GM12878 (cell line): ENCODE data around the gene KDM2A. TPM values are rescaled to one million over a fixed set of nuclear protein-coding genes. Genes with fewer than 3 reads are reported as not detected.

Source experiments
- BHLHE40 ChIP-seq, 2 experiments: fragments of 450-650 bp in 1 of 2; IDR thresholded peaks; 2 replicates each; pipeline ENCODE4 v1.6.1; 2011 to 2017; ENCODE audit warnings: low read depth in 2 of 2, borderline replicate concordance in 1 of 2, improper control_type of control experiment in 1 of 2, low read length in 1 of 2, mild to moderate bottlenecking in 1 of 2
- CBX5 ChIP-seq: sonication (generic); IDR thresholded peaks from 2 replicates; pipeline ENCODE4 v1.6.1; 2016; ENCODE audit warnings: low read depth, moderate library complexity, mild to moderate bottlenecking, inconsistent platforms
- E4F1 ChIP-seq: fragments of 450-650 bp; IDR thresholded peaks from 2 replicates; pipeline ENCODE4 v1.6.1; 2018; ENCODE audit warnings: borderline replicate concordance, mild to moderate bottlenecking; ENCODE audit not compliant: partially characterized antibody
- FOXM1 ChIP-seq: IDR thresholded peaks from 2 replicates; pipeline ENCODE4 v1.6.1; 2012; ENCODE audit warnings: low read depth, mild to moderate bottlenecking, inconsistent platforms, low read length, moderate library complexity
- HDAC6 ChIP-seq: fragments of 200-600 bp; sonication (generic); IDR thresholded peaks from one replicate; pipeline ENCODE4 v1.8.0; 2017; ENCODE audit warnings: antibody characterized with exemption; ENCODE audit not compliant: unreplicated experiment
- IKZF1 ChIP-seq: fragments of 450-650 bp; conservative IDR thresholded peaks from 2 replicates; pipeline ENCODE4 v1.6.1; 2017; ENCODE audit warnings: antibody characterized with exemption, mild to moderate bottlenecking
- MTA2 ChIP-seq: fragments of 450-650 bp; IDR thresholded peaks from 2 replicates; pipeline ENCODE4 v1.6.1; 2016; ENCODE audit warnings: low read depth, mild to moderate bottlenecking, moderate library complexity
- MYC ChIP-seq: IDR thresholded peaks from 2 replicates; pipeline ENCODE4 v1.6.1; 2011; ENCODE audit warnings: mild to moderate bottlenecking, low read length, moderate library complexity, inconsistent platforms; ENCODE audit not compliant: insufficient read depth, insufficient replicate concordance, insufficient read length, severe bottlenecking
- PML ChIP-seq: IDR thresholded peaks from 2 replicates; pipeline ENCODE4 v1.6.1; 2012; ENCODE audit warnings: low read length, inconsistent platforms
- RCOR1 ChIP-seq: conservative IDR thresholded peaks from 2 replicates; pipeline ENCODE4 v1.6.1; 2012; ENCODE audit warnings: low read depth, low read length, improper control_type of control experiment
- SRF ChIP-seq, 2 experiments: IDR thresholded peaks; 2 replicates each; pipeline ENCODE4 v1.6.1; 2011; ENCODE audit warnings: low read depth in 2 of 2, low read length in 2 of 2, mild to moderate bottlenecking in 1 of 2, moderate library complexity in 1 of 2
- STAT3 ChIP-seq: IDR thresholded peaks from 2 replicates; pipeline ENCODE4 v1.6.1; 2011; ENCODE audit warnings: low read depth, low read length, improper control_type of control experiment
- TCF12 ChIP-seq: IDR thresholded peaks from 2 replicates; pipeline ENCODE4 v1.6.1; 2011; ENCODE audit warnings: low read depth, mild to moderate bottlenecking, low read length
- USF2 ChIP-seq: IDR thresholded peaks from 2 replicates; pipeline ENCODE4 v1.6.1; 2011; ENCODE audit warnings: low read depth, low read length, improper control_type of control experiment, borderline replicate concordance
- ZBTB11 ChIP-seq: fragments of 450-650 bp; formaldehyde crosslinking; IDR thresholded peaks from 2 replicates; pipeline ENCODE4 v1.5.0; 2022; ENCODE audit warnings: mild to moderate bottlenecking, missing genetic modification characterization
- polyA plus RNA-seq, 11 experiments: library from polyadenylated mRNA; depleted of rRNA in 4 of 11; unstranded in 6 of 11; stranded (reverse) in 5 of 11; fragments of >200 nt; fragmentation: Nextera tagmentation in 4 of 11; fragmentation: Illumina TruSeq in 1 of 11; extraction: Ambion mirVana in 4 of 11; extraction: Trizol in 1 of 11; gene quantifications; 1 replicate in 1 of 11; 2 replicates in 10 of 11; pipeline versions ENCODE4 v1.2.1 to v1.2.3, GENCODE V29; 2011 to 2016; ENCODE audit warnings: inconsistent platforms in 2 of 11, missing spikeins in 2 of 11, low read depth in 1 of 11
- total RNA-seq, 4 experiments: library from RNA; depleted of rRNA in 3 of 4; stranded (reverse); fragments of >200 nt in 3 of 4; fragmentation: Illumina TruSeq in 1 of 4; extraction: Trizol in 1 of 4; gene quantifications; 2 replicates each; pipeline versions ENCODE4 v1.2.1 to v1.2.3, GENCODE V29; 2013 to 2021
- TF ChIP-seq, protein P1 (sequence below): fragments of 450-650 bp; formaldehyde crosslinking; IDR thresholded peaks from 2 replicates; pipeline ENCODE4 v1.4.0; 2020; ENCODE audit warnings: mild to moderate bottlenecking, moderate library complexity

The KDM2A gene
- total and polyA plus RNA-seq, 10 of the 15 experiments (the other 5 are each of a cell fraction or from before 2014, with no cell fraction given), result 10.5 to 69.3 (median 41.6) TPM

- TF ChIP-seq USF2 (no peak), TCF12 (peak; percentile 48; the same call in 1 of the 2 replicates), IKZF1 (peak; percentile 61; the same call in 1 of the 2 replicates), PML (peak; percentile 92), RCOR1 (no peak), STAT3 (no peak), BHLHE40 (IDR thresholded peaks at IDR 0.05; ENCODE audit: borderline replicate concordance in 1 of 2, low read depth in 2 of 2, low read length in 1 of 2) (peak; percentile 15 to 44; a peak in 1 of 4 replicates), FOXM1 (no peak), SRF (IDR thresholded peaks at IDR 0.05; ENCODE audit: low read depth in 2 of 2, low read length in 2 of 2) (peak; percentile 22 to 78; a peak in 2 of 4 replicates), E4F1 (peak; percentile 16), HDAC6 (no peak), MTA2 (no peak), MYC (peak; percentile 39), CBX5 (no peak), ZBTB11 (CRISPR knock-in tag) (no peak)
- TF ChIP-seq, protein P1, sequence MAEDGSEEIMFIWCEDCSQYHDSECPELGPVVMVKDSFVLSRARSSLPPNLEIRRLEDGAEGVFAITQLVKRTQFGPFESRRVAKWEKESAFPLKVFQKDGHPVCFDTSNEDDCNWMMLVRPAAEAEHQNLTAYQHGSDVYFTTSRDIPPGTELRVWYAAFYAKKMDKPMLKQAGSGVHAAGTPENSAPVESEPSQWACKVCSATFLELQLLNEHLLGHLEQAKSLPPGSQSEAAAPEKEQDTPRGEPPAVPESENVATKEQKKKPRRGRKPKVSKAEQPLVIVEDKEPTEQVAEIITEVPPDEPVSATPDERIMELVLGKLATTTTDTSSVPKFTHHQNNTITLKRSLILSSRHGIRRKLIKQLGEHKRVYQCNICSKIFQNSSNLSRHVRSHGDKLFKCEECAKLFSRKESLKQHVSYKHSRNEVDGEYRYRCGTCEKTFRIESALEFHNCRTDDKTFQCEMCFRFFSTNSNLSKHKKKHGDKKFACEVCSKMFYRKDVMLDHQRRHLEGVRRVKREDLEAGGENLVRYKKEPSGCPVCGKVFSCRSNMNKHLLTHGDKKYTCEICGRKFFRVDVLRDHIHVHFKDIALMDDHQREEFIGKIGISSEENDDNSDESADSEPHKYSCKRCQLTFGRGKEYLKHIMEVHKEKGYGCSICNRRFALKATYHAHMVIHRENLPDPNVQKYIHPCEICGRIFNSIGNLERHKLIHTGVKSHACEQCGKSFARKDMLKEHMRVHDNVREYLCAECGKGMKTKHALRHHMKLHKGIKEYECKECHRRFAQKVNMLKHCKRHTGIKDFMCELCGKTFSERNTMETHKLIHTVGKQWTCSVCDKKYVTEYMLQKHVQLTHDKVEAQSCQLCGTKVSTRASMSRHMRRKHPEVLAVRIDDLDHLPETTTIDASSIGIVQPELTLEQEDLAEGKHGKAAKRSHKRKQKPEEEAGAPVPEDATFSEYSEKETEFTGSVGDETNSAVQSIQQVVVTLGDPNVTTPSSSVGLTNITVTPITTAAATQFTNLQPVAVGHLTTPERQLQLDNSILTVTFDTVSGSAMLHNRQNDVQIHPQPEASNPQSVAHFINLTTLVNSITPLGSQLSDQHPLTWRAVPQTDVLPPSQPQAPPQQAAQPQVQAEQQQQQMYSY (CRISPR knock-in tag), result no peak
Measured at GRCh38 chr11:67239783-67240575, 120.9 kb downstream of the KDM2A start (continued).
